Endothelial cell of umbilical vein (primary cell): ENCODE results near the gene TNFRSF1A. TPM values are rescaled to one million over a fixed set of nuclear protein-coding genes. Genes with fewer than 3 reads are reported as not detected.

ENCODE experiments used
- BruUV-seq: library from RNA; stranded (reverse); fragments of 400-500 nt; replicated peaks from 2 replicates; lab custom pipeline; 2021; lab: Mats Ljungman, UMichigan
- CTCF ChIA-PET: fragments of 300-600, 350-600 bp; sonication (Branson Sonifier 250); formaldehyde crosslinking; loops from one replicate; lab custom pipeline; 2021; ENCODE audit warnings: antibody characterized with exemption, inconsistent platforms; lab: Charles Lee
- POLR2A ChIA-PET: fragments of 300-600, 350-600 bp; sonication (Branson Sonifier 250); formaldehyde crosslinking; loops from one replicate; lab custom pipeline; 2021; ENCODE audit warnings: antibody characterized with exemption, inconsistent platforms; lab: Charles Lee
- DNase-seq: peaks from one replicate; pipeline ENCODE4 v3.0.0-alpha.2; 2011; ENCODE audit warnings: low read depth, low spot score
- FAIRE-seq: peaks from 2 replicates; lab custom pipeline; 2011; peaks lifted over from hg19 to GRCh38; lab: Jason Lieb, UNC
- H2AFZ ChIP-seq: 2 replicates; pipeline ENCODE4 v1.6.0; 2012; ENCODE audit warnings: low read depth, low read length, control low read depth, inconsistent platforms
- H3K27ac ChIP-seq: 2 replicates; pipeline ENCODE4 v1.5.1; 2011; ENCODE audit warnings: low read depth, mild to moderate bottlenecking, control low read depth, low read length, moderate library complexity; ENCODE audit not compliant: insufficient read depth
- H3K27me3 ChIP-seq, 2 experiments: 2 replicates each; pipeline versions ENCODE4 v1.6.0 to v1.6.1; 2011; ENCODE audit warnings: low read length in 2 of 2, mixed read lengths in 1 of 2; ENCODE audit not compliant: control insufficient read depth in 2 of 2, insufficient read depth in 2 of 2
- H3K36me3 ChIP-seq, 2 experiments: 2 replicates in 1 of 2; 3 replicates in 1 of 2; pipeline ENCODE4 v1.5.1; 2011; ENCODE audit warnings: low read length in 2 of 2, mild to moderate bottlenecking in 1 of 2, moderate library complexity in 1 of 2; ENCODE audit not compliant: control insufficient read depth in 2 of 2, insufficient read depth in 2 of 2; ENCODE audit errors: extremely low read depth in 1 of 2
- H3K4me1 ChIP-seq: 3 replicates; pipeline ENCODE4 v1.5.1; 2011; ENCODE audit warnings: mild to moderate bottlenecking, low read length; ENCODE audit not compliant: control insufficient read depth, insufficient read depth; ENCODE audit errors: extremely low read depth
- H3K4me2 ChIP-seq: 2 replicates; pipeline ENCODE4 v1.6.1; 2011; ENCODE audit warnings: low read length, control low read depth, mixed read lengths; ENCODE audit not compliant: insufficient read depth
- H3K4me3 ChIP-seq, 3 experiments: fragments of 200-600 bp in 1 of 3; sonication (generic), shearing (Covaris generic) in 1 of 3; replicated peaks in 1 of 3; 2 replicates each; pipeline ENCODE4 v1.5.1; 2011 to 2016; ENCODE audit warnings: control low read depth in 3 of 3, low read length in 3 of 3, mild to moderate bottlenecking in 2 of 3, inconsistent platforms in 1 of 3, low read depth in 1 of 3, moderate library complexity in 1 of 3; ENCODE audit not compliant: insufficient read depth in 1 of 3
- H3K79me2 ChIP-seq: 2 replicates; pipeline ENCODE4 v1.6.0; 2012; ENCODE audit warnings: low read length, inconsistent platforms; ENCODE audit not compliant: control insufficient read depth, insufficient read depth
- H3K9ac ChIP-seq: replicated peaks from 2 replicates; pipeline ENCODE3; 2011; ENCODE audit warnings: low read length, control low read depth; ENCODE audit not compliant: insufficient read depth; ENCODE audit errors: extremely low read depth
- H3K9me1 ChIP-seq: replicated peaks from 3 replicates; pipeline ENCODE4 v1.6.0; 2011; ENCODE audit warnings: mild to moderate bottlenecking, low read length; ENCODE audit not compliant: control insufficient read depth, insufficient read depth; ENCODE audit errors: extremely low read depth
- H3K9me3 ChIP-seq: replicated peaks from 2 replicates; pipeline ENCODE4 v1.5.1; 2012; ENCODE audit warnings: low read length, inconsistent platforms; ENCODE audit not compliant: control insufficient read depth, insufficient read depth
- H4K20me1 ChIP-seq: replicated peaks from 2 replicates; pipeline ENCODE3; 2011; ENCODE audit warnings: mild to moderate bottlenecking, low read length; ENCODE audit not compliant: control insufficient read depth, insufficient read depth; ENCODE audit errors: extremely low read depth
- CTCF ChIP-seq, 2 donors: IDR thresholded peaks; 1 replicate in 1 of 2; 2 replicates in 1 of 2; pipeline ENCODE4 v1.5.1; 2011; ENCODE audit warnings: low read length in 2 of 2, mild to moderate bottlenecking in 2 of 2, moderate library complexity in 2 of 2, control low read depth in 1 of 2, inconsistent platforms in 1 of 2, low read depth in 1 of 2; ENCODE audit not compliant: insufficient read depth in 1 of 2; ENCODE audit errors: extremely low read depth in 1 of 2
- EZH2 ChIP-seq: IDR thresholded peaks from 2 replicates; pipeline ENCODE4 v1.6.1; 2012; ENCODE audit warnings: borderline replicate concordance, low read depth, mild to moderate bottlenecking, moderate library complexity, low read length, inconsistent platforms; ENCODE audit not compliant: severe bottlenecking
- FOS ChIP-seq: IDR thresholded peaks from 2 replicates; pipeline ENCODE4 v1.6.1; 2011; ENCODE audit warnings: mild to moderate bottlenecking, low read length, moderate library complexity, borderline replicate concordance; ENCODE audit not compliant: insufficient read depth
- GATA2 ChIP-seq: IDR thresholded peaks from 2 replicates; pipeline ENCODE4 v1.7.0; 2011; ENCODE audit warnings: low read depth, mild to moderate bottlenecking, moderate library complexity, mixed read lengths, low read length; ENCODE audit not compliant: insufficient read length, insufficient read depth
- MAX ChIP-seq: IDR thresholded peaks from 2 replicates; pipeline ENCODE4 v1.6.1; 2011; ENCODE audit not compliant: insufficient read depth, insufficient read length
- POLR2A ChIP-seq: IDR thresholded peaks from 2 replicates; pipeline ENCODE4 v1.6.1; 2012; ENCODE audit warnings: low read depth, mild to moderate bottlenecking, control low read depth, low read length
- dilution Hi-C: fragments of 300-500 bp; cut with MboI; formaldehyde crosslinking; loops from one replicate; pipeline ENCODE4 v1.15.0; 2019; ENCODE audit warnings: low sequenced_read_pairs; ENCODE audit not compliant: extremely low pct_ligation_motif_present
- intact Hi-C: fragments of 100-400 bp; cut with micrococcal nuclease; formaldehyde crosslinking; loops from one replicate; pipeline ENCODE4 v1.10.0; 2022
- polyA plus RNA-seq, 4 experiments: library from polyadenylated mRNA; depleted of rRNA in 3 of 4; stranded (reverse) in 3 of 4; unstranded in 1 of 4; fragments of >200 nt; gene quantifications; 2 replicates each; pipeline versions ENCODE4 v1.2.1 to v1.2.3, GENCODE V29; 2011 to 2012; ENCODE audit warnings: missing spikeins in 1 of 4
- total RNA-seq: library from RNA; stranded (reverse); gene quantifications from 2 replicates; pipeline ENCODE4 v1.2.3, GENCODE V29; 2021

The TNFRSF1A gene
- total and polyA plus RNA-seq, 2 donors (not counting 3 experiments of a cell fraction or from before 2014, with no cell fraction given), result 86.5 to 98.2 TPM

GRCh38 chr12:6315704-6316597 lies 25.9 kb downstream of the TNFRSF1A start:
- Histone ChIP-seq H3K4me1 (no peaks in the 10 kb centered on the region), H3K27me3 (peaks cover 0 to 2% of the 10 kb centered on the region in 2 experiments), H3K4me3 (no peak overlapping the region), H2AFZ (no peak overlapping the region), H3K9me3 (no peaks in the 10 kb centered on the region), H3K79me2 (no peaks in the 10 kb centered on the region), H3K9ac (no peak overlapping the region), H3K36me3 (no peaks in the 10 kb centered on the region), H3K4me2 (no peak overlapping the region), H4K20me1 (no peaks in the 10 kb centered on the region), H3K27ac (no peak overlapping the region), H3K9me1 (no peaks in the 10 kb centered on the region)
- DNase-seq, result no peak
- POLR2A ChIA-PET, result no interaction called here
- no TSS peak for BruUV-seq
- intact Hi-C loops, result no loop called here
- CTCF ChIA-PET, result interaction anchor here (1.0 to 1.3 kb wide), 3 partner anchors 7 to 328 kb away, joined by 3 read pairs; no protein-coding TSS in a partner anchor
- dilution Hi-C loops, result no loop called here
- FAIRE-seq, result no peak
- TF ChIP-seq POLR2A (no peak), MAX (no peak), CTCF (IDR thresholded peaks at IDR 0.05; ENCODE audit: extremely low read depth in 1 of 2, insufficient read depth in 1 of 2, low read depth in 1 of 2, low read length in 2 of 2) (no peak), GATA2 (no peak), EZH2 (no peak), FOS (no peak)
